Vagina (tissue), 2 donors: ENCODE measurements around the gene SH3GL3. TPM values are rescaled to one million over a fixed set of nuclear protein-coding genes. Genes with fewer than 3 reads are reported as not detected.

Experiments used
- DNase-seq, 2 donors: peaks; one replicate each; pipeline ENCODE4 v3.0.0-alpha.2; 2017; ENCODE audit errors: extremely low spot score in 2 of 2
- H3K27ac ChIP-seq: fragments of 200-600 bp; sonication (generic); one replicate; pipeline ENCODE4 v1.5.1; 2019
- H3K27me3 ChIP-seq: fragments of 200-600 bp; sonication (generic); one replicate; pipeline ENCODE4 v1.5.1; 2019
- H3K36me3 ChIP-seq, 2 donors: fragments of 200-600 bp; sonication (generic); one replicate each; pipeline ENCODE4 v1.5.1; 2017 to 2019
- H3K4me1 ChIP-seq: fragments of 200-600 bp; sonication (generic); one replicate; pipeline ENCODE4 v1.5.1; 2019
- H3K4me3 ChIP-seq, 2 donors: fragments of 200-600 bp; sonication (generic); 1 replicate in 1 of 2; 2 replicates in 1 of 2; pipeline ENCODE4 v1.5.1; 2016 to 2019
- H3K9me3 ChIP-seq: fragments of 200-600 bp; sonication (generic); one replicate; pipeline ENCODE4 v1.5.1; 2019
- POLR2A ChIP-seq, 2 donors: fragments of 450-650 bp; IDR thresholded peaks; one replicate each; pipeline ENCODE4 v1.6.1; 2017; ENCODE audit warnings: antibody characterized with exemption in 2 of 2, mild to moderate bottlenecking in 2 of 2, moderate library complexity in 2 of 2
- POLR2AphosphoS5 ChIP-seq, 2 donors: sonication (generic); formaldehyde crosslinking; IDR thresholded peaks; one replicate each; pipeline ENCODE4 v1.9.0; 2017; ENCODE audit warnings: antibody characterized with exemption in 2 of 2, mild to moderate bottlenecking in 2 of 2, low read depth in 1 of 2; ENCODE audit not compliant: insufficient read depth in 1 of 2
- intact Hi-C: fragments of 100-400 bp; cut with DNase I; formaldehyde crosslinking; loops from one replicate; pipeline ENCODE4 v1.15.1; 2023
- total RNA-seq: library from RNA; depleted of rRNA; stranded (reverse); fragments of >200 nt; gene quantifications from one replicate; pipeline ENCODE4 v1.2.3, GENCODE V29; 2016
- TF ChIP-seq, protein P1 (sequence below), 3 experiments: fragments of 450-650 bp in 2 of 3; fragments of 200-600 bp in 1 of 3; sonication (generic) in 1 of 3; IDR thresholded peaks; one replicate each; pipeline ENCODE4 v1.5.1; 2017 to 2019; ENCODE audit warnings: antibody characterized with exemption in 3 of 3, mild to moderate bottlenecking in 2 of 3, moderate library complexity in 2 of 3

The SH3GL3 gene
- total RNA-seq, 1 donor from 2014 or later, result 3.9 TPM

DNA sequence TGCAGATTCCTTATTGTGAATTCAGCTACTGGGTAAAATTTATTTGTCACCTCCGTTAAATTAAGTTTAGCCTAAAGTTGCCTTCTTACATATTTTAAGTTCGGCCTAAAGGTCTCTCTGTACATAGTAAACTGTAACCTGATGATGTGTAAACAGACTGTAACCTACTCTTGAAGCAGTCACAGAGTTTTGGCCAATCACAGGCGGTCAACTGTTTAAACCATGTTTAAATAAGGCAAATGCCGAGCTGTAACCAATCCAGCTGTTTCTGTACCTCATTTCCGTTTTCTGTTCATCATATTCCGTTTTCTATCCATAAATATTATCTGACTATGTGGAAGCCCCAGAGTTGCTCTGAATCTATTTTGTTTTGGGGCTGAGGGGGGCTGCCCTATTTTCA is 204.4 kb downstream of the SH3GL3 start:
- no peak for DNase-seq
- Histone ChIP-seq H3K27ac (no peak overlapping the region), H3K36me3 (no peaks in the 10 kb centered on the region), H3K4me3 (no peak overlapping the region), H3K9me3 (no peaks in the 10 kb centered on the region), H3K27me3 (no peaks in the 10 kb centered on the region), H3K4me1 (peaks cover 15% of the 10 kb centered on the region)
- TF ChIP-seq POLR2A (IDR thresholded peaks at IDR 0.05) (no peak), POLR2AphosphoS5 (IDR thresholded peaks at IDR 0.05; ENCODE audit: insufficient read depth in 1 of 2, low read depth in 1 of 2) (no peak)
- TF ChIP-seq, protein P1, sequence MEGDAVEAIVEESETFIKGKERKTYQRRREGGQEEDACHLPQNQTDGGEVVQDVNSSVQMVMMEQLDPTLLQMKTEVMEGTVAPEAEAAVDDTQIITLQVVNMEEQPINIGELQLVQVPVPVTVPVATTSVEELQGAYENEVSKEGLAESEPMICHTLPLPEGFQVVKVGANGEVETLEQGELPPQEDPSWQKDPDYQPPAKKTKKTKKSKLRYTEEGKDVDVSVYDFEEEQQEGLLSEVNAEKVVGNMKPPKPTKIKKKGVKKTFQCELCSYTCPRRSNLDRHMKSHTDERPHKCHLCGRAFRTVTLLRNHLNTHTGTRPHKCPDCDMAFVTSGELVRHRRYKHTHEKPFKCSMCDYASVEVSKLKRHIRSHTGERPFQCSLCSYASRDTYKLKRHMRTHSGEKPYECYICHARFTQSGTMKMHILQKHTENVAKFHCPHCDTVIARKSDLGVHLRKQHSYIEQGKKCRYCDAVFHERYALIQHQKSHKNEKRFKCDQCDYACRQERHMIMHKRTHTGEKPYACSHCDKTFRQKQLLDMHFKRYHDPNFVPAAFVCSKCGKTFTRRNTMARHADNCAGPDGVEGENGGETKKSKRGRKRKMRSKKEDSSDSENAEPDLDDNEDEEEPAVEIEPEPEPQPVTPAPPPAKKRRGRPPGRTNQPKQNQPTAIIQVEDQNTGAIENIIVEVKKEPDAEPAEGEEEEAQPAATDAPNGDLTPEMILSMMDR (IDR thresholded peaks at IDR 0.05), result no peak
- intact Hi-C loops, result no loop called here

DNA sequence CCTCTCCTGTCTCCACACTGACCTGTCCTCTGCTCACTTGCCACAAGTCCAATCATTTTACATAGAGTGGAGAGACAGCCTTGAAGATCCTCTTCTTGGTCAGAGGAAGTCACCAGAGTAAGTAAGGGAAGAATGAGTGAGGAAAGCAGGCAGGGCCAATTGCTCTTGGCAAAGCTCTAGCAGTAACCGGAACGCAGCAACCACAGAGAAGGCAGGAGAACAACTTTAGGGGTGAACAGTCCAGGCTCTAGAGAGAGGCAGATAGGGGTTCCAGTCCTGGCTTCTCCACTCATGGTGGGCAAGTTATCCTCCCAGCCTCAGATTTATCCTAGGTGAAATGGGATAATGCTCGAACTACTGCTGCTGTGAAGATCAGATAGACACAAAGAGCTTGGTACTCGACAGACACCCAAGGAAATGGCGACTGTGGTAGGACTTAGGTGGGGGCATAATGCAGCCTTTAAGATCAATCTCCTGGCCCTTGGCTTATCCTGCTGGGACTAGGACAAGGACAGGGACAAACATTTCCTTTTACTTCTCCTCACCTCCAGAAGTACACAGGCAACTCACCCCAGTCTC is 205.6 kb downstream of the SH3GL3 start:
- no peak for DNase-seq
- Histone ChIP-seq H3K27me3 (no peaks in the 10 kb centered on the region), H3K4me3 (no peak overlapping the region), H3K27ac (no peak overlapping the region), H3K9me3 (no peaks in the 10 kb centered on the region), H3K36me3 (no peaks in the 10 kb centered on the region), H3K4me1 (peaks cover 15% of the 10 kb centered on the region)
- TF ChIP-seq, protein P1 (IDR thresholded peaks at IDR 0.05), result no peak
- no peak for TF ChIP-seq POLR2AphosphoS5 (IDR thresholded peaks at IDR 0.05; ENCODE audit: insufficient read depth in 1 of 2, low read depth in 1 of 2)
- no peak for TF ChIP-seq POLR2A (IDR thresholded peaks at IDR 0.05)
- intact Hi-C loops, result no loop called here

DNA sequence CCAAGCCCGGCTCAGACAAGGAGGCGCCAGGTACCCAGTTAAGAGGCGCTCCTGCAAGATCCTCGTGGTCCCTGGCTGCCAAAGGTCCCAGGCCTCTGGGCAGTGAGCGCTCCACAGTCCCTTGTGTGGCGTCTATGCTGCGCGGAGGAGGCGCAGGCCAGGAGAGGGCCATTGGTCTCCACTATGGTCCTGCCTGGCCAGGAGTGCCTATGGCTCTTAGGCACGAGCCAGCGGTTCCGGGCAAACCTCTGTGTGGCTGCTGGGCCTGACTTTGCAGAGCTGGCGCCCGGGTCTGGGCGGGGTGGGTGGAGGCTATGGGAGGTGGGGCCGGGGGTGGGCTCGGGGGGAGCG is 206.1 kb downstream of the SH3GL3 start:
- Histone ChIP-seq H3K27ac (peak overlapping the region; percentile 44), H3K4me3 (peak overlapping the region; percentile 44 to 58), H3K27me3 (no peaks in the 10 kb centered on the region), H3K36me3 (no peaks in the 10 kb centered on the region), H3K4me1 (peaks cover 20% of the 10 kb centered on the region), H3K9me3 (no peaks in the 10 kb centered on the region)
- no peak for DNase-seq
- TF ChIP-seq POLR2A (IDR thresholded peaks at IDR 0.05) (no peak), POLR2AphosphoS5 (IDR thresholded peaks at IDR 0.05; ENCODE audit: insufficient read depth in 1 of 2, low read depth in 1 of 2) (no peak)
- TF ChIP-seq, protein P1 (IDR thresholded peaks at IDR 0.05), result no peak
- intact Hi-C loops, result no loop called here

DNA sequence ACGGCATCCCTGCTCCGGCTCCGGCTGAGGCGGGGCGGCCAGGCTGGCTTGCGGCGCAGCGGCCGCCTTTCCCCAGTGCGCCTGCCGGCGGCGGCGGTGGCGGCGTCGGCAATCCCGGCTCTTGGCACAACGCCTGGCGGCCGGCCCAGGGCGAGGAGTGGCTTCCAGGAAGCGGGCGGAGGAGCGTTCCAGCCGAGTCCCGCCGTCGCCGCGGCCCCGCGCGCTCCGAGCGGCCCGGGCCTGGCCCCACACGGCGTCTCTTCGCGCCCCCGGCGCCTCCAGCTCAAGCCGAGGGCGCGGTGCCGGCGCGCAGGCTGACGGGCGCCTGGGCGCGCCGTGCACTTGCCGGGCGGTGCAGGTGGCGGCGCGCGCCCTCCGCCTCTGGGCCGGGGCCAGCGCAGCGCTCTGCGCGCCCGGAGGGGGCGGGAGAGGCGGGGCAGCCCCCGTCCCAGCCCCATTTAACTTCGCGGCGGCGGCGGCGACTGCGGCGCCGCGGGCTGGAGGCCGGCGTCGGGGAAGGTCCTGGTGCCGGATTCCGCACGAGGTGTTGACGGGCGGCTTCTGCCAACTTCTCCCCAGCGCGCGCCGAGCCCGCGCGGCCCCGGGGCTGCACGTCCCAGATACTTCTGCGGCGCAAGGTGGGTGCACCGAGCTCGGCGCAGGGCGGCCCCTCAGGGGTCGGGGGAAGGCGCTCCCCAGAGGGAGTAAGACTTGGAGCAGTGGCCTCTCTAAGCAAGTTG is 206.7 kb downstream of the SH3GL3 start, which contains the start of gene ADAMTSL3:
TSS of gene ADAMTSL3 (plus strand) at position 485 of the 740 bp plus-strand sequence. CDS start 1,639 bp downstream, outside the sequence.
- peaks cover 22% of the 10 kb centered on the region for H3K4me1 ChIP-seq
- no peak for DNase-seq
- no peaks in the 10 kb centered on the region for H3K36me3 ChIP-seq
- H3K4me3 ChIP-seq, result peak within 1 kb of the TSS; percentile 44 to 58
- TF ChIP-seq, protein P1 (IDR thresholded peaks at IDR 0.05), result no peak
- no peak for TF ChIP-seq POLR2AphosphoS5 (IDR thresholded peaks at IDR 0.05; ENCODE audit: insufficient read depth in 1 of 2, low read depth in 1 of 2)
- TF ChIP-seq POLR2A (IDR thresholded peaks at IDR 0.05), result no peak
- peak within 1 kb of the TSS; percentile 44 for H3K27ac ChIP-seq
- intact Hi-C loops, result no loop called here
- H3K9me3 ChIP-seq, result no peaks in the 10 kb centered on the region
- H3K27me3 ChIP-seq, result no peaks in the 10 kb centered on the region
